Globus pallidus (tissue), 1 donor: ENCODE results near the gene SYMPK.

Experiments used
- DNase-seq: peaks from one replicate; pipeline ENCODE4 v3.0.0-alpha.2; 2015; ENCODE audit warnings: low spot score

SYMPK gene

DNA sequence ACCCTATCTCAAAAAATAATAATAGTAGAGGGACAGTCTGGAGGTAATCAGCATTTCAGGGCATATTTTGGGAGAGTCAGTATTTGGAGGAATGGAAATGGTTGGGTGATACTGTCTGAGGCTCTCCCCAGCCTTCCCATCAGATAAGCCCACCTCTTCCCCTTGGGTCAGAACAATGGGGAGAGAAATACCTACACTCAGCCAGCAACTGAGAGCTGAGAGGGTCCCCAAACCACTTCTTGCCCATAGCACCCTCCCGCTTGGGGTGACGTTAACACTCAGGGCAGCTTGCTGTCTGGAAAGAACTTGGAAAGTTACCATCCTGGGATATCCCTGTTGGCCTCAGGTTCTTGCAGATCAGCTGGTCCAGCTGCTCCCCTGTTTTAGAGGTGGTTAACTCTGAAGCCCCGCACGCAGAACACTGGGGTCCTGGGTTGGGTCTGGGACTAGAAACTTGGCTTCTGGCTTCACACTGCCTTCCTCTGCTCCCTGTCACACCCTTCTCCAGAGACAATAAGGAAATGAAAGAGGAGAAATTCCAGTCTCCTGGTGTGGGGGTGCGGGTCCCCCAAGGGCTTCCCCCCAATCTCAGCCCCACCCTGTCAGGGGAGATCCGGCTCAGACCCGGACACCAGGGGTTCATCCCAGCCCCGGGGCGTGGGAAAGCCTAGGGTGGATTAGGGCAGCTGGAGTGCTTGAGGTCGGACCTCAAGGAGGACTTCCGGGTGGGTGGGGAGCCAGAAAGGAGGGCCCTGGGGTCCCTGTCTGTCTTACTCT lies 3.6 kb upstream of the SYMPK start:
- DNase-seq: no peak

DNA sequence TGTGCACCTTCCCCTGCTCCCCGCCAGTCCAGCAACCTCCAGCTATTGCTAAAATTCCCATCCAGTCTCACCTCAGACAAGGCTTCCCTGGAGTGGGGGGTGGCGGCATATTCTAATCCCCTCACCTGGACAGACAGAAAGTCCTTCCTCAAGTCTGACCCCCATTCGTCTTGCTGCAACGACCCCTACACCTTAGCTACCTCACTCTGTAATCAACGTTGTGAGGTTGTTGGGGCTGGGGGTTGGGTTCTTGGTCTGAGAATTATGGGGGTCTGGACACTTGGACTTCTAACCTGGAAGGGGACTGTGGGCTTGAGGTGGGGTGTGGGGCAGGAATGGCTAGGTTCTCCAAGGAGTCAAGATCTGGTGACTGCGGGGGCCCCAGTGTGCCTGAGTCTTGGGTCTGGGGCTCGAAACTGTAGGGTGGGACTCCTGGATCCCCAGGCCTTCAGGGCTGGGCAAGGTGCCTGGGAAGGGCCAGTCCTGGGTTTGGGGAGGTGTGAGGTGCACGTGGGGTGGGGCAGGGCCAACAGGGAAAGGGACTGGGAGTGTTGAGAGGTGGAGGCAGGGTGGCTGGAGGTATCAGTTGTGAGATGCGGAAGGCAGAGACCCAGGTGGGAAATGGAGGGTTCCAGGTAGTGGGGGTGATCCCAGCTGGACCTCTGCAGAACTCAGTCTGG lies 2.5 kb upstream of the SYMPK start:
- no peak for DNase-seq

DNA sequence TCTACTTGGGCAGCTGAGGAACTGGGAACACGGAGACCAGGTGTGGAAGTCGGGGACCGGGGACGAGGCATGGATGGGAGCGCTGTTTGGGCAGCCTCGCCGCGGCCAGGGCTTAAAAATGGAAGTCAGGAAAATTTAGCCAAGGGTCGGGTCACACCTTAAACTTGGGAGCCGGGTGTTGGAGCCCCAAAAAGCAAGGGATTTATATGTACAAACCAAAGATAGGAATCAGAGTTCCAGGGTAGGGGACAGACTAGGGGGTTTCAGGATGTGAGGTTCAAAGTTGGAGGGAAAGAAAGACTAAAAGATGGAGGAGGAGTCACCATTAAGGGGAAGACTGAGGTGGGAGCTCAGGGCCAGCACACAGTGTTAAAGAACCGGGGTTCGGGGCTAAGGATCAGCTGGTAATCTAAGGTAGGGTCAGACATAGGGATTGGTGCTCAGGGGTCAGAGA lies 1.7 kb upstream of the SYMPK start:
- no peak for DNase-seq

DNA sequence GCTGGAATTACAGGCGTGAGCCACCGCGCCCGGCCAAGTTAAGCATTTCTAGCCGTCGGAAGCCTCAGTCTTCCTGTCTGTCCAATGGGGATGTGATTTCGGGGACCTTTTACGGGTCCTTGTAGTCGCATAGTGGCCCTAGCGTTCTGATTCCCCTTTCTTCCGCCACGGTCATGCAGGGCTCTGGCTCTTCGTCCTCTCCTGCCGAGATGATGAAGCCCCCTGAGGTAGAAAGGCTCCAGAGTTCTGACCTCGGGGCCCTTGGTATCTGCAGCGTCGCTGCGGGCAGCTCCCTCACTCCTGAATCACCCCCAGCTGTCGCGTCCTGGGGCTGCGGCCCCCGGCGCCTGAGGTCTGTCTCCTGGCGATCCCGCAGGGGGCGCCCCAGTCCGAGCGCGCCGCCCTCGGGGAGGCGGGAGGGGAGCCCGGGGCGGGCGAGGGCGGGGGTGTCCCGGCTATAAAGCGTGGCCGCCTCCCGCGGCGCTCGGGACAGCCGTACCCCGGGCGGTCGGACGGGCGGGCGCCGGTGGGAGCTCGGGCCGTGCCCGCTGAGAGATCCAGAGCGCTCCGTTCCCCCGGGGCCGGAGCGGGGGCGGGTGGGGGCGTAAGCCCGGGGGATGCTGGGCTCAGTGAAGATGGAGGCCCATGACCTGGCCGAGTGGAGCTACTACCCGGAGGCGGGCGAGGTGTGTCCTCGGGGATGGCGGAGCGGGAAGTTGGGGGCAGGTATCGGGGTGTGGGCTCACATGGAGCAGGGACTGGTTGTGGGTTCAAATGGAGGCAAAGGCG lies 1.1 kb upstream of the SYMPK start, which contains the start of gene FOXA3:
FOXA3 (plus strand) TSS at position 487 of the 789 bp plus-strand sequence; CDS start at position 618, 131 bp downstream.
- DNase-seq: no peak

DNA sequence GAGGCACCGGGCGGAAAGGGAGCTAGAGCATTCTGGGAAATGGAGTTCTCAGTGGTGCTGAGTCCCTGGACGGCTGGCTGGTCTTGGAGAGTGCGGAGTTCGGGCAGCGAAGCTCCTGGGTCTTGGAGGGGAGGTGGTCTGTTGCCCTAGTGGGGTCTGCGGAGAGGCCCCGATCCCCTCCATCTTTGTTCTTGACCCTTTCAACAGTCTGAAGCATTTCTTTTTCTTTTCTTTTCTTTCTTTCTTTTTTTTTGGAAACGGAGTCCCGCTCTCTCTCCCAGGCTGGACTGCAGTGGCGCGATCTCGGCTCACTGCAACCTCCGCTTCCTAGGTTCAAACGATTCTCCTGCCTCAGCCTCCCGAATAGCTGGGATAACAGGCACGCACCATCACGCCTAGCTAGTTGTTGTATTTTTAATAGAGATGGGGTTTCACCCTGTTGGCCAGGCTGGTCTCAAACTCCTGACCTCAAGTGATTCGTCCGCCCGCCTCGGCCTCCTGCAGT lies 440 bp upstream of the SYMPK start:
- DNase-seq: no peak

DNA sequence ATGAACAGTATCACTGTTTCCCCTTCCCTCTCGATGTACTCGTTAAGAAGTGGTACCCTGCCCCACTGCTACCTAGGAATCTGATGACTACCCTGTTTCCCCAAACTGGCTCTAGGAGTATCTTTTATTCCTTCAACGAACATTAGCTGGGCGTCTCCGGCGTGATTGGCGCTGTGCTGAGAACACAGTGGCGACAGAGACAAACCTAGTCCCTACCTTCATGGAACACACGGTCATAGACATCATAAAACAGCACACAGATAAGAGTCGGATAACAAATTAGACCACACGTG lies 730 bp downstream of the SYMPK start:
- no peak for DNase-seq

DNA sequence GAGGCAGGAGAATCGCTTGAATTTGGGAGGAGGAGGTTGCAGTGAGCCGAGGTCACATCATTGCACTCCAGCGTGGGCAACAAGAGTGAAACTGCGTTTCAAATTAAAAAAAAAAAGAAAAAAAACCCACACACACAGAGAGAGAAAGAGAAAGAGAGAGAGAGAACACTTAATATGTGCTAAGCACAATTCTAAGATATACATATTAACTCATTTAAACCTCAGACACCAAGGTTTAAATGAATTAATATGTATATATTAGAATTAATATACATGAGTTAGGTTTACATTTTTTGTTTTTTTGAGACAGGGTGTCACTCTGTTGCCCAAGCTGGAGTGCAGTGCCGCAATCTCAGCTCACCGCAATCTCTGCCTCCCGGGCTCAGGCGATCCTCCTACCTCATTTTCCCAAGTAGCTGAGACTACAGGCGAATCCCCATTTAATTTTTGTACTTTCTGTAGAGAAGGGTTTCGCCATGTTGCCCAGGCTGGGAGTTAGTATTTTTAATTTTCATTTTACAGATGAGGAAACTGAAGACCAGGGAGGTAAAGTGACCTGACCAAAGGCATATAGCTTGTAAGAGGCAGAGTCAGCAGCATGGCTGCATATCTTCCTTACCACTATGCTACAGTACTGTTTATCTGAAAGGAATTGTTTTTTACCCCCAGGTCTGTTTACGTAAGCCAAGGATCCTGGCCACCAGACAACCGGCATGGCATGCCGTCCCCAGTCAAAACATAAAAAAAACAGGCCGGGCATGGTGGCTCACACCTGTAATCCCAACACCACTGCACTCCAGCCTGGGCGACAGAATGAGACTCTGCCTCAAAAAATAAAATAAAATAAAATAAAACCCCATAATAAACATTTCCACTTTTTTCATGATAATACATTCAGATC lies 2.3 kb downstream of the SYMPK start:
- DNase-seq: no peak

DNA sequence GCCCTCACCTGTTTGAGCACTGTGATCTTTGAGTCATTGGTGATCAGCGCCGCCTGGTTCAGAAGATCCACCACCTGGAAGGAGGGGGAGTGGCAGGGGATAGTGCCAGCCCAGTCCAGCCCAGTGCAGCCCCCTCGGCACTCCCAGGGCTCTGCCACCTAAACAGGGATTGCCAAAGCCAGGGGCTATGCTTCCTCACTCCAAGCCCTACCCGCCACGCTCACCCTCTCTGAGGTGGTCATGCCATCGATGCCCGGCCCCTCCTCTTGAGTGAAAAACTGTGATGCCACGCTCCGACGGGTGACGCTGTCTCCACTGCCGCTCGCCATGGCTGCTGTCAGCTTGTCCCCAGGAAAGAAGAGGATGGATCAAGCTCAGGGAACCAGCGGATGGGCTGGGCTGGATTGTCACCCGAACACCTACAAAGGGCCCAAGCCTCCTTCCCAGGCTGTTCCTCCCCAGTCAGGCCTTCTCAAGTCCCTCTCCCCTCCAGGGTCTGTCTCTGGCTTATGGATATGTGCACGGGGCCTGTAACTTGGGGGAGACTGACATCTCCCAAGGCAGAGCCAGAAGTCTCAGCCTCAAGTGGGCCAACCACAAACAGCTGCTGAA lies 8.7 kb downstream of the SYMPK start:
- no peak for DNase-seq

DNA sequence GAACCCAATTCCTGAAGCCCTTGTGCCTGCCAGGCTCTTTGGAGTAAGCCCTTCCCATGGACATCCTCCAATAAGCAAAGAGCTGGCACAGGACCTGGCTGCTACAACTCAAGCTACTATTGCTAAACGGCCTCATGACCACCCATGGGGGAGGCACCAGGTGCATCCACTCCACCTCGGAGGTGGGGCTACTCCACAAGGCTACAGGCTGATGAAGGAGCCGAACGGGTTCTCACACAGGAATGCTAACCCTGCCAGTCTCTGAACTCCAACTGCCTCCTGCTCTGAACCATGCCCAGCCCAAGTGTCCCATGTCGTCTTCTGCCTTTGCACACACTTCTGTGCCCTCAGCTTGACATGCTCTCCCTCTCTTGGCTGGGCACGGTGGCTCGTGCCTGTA lies 10.0 kb downstream of the SYMPK start:
- no peak for DNase-seq

DNA sequence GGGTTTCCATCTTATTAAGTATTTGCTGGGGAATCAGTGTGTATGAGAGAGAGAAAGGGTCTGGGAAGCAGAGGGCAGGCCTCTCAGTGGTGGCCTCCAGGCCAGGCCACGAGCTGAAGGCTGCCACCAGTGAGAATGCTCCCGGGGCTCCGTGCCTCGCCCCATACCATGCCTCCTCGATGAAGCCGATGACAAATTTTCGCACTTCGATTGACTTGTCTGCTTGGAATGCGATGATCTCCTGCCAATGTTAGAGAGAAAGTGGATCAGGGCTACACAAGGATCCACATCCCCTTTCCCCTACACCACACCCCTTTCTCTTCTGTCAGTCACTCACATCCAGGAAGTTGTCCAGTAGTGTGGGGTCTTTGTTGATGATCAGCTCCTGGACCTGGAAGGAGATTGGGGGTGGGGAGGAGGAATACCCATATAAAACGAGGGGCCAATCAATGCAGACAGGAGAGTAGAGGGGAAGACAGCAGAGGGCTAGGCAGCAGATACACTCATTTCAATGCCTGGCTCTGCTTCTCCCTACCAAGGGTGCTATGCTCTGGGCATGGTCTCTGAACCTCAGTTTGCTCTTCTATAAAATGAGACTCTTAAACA lies 10.7 kb downstream of the SYMPK start:
- no peak for DNase-seq

DNA sequence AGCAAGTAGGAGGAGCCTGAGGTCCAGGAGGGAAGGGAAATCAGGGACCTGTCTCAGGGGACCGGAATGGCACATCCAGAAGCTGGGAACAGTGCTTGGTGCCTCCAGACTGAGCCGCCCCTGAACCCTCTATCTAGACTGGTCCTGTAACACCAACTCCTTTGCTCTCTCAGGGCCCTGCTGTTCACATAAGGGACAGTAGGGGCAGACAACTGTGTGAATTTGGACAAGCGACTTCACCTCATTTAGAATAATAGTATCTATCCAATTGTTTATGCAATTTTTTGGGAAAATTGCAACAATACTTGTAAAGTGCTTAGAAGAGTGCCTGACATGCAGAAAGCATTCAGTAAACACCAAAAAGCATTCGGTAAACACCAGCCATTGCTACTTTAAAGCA lies 14.0 kb downstream of the SYMPK start:
- no peak for DNase-seq

DNA sequence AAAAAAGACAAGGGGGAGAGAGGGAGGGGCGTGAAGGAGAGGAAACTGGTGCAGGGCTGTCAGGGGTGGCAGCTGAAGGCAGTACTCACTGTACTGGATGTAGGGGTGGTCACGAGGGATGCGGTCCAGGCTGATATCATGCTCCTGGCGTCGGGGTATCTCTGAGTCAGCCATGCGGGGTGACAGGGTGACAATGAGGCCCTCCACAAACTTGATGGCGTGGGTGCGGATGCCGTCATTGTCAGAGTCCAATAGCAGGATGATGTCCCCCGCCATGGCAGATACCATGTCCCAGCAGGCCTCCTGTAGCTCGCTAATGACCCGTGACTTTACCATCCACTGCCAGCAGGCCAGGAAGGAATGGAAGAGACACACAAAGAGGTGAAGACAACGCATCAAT lies 15.3 kb downstream of the SYMPK start:
- no peak for DNase-seq

DNA sequence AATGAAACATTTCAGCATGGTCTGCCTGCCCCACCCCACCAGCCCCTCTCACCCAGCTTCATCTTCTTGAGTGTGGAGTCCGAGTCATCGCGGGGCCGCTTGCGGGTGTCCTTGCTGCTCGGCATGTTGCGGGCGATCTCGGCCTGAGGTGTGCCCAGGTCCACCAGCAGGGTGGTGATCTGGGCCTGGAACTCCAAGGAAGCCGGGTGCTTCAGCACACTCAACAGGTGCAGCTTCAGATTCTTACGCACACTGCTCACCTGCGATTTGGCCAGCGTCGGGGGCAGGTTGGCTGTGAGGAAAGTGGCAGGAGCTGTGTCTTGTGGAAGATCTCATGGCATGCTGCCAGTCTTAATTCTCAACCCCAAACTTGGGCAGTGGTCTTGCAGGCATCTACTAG lies 20.7 kb downstream of the SYMPK start:
- DNase-seq: no peak

DNA sequence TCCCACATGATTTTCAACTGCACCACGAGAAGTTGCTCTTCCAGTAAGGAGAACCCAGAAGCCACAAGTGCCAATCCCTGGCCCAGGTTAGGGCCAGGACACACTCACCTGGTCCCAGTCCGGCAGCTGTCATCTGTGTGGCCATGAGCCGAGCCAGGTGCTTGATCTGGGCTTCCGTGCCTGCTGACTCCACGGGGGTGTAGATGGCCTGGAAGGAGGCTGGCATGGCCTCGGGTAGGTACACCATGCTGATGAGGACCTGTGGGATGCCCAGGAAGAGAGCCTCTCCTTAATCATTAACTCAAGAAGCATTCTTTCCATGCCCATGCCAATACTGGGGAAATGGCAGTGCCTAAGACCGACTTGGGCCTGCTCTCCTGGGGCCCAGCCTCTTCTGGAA lies 28.0 kb downstream of the SYMPK start:
- no peak for DNase-seq

DNA sequence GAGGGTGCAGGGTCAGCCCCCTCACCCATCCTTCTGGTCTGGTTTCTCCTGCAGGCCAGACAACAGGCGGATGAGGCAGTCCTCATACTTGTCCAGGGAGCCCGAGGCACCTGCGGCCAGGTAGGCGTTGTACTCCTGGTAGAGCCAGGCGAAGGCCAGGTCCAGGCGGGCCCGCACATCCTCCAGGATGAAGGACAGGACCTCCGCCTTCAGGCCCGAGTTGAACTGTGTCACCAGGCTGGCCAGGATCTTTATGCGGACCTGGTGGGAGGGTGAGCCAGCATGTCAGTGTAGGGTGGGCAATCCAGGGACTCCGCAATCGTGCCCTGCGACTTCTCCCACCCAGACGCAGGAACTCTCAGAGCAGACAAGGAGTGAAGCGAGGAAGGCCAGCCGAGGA lies 34.0 kb downstream of the SYMPK start:
- no peak for DNase-seq

DNA sequence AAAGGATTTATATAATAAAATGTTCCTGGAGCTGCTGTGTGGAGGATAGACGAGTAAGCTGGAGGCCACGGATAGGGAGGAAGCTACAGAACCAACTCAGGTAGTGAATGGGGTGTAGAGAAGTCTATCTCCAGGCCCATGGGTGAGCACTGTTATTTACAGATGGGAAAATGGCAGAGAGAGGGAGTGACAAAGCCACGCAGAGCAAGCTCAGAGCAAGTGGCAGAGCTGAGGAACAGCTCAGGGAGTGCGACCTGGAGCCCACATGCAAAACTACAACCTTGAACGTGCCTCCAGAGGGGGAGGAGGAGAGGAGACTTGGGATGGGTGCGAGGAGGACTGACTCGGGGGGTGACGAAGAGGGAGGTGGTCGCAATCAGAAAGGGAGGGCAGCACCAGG lies 34.4 kb downstream of the SYMPK start:
- DNase-seq: no peak

DNA sequence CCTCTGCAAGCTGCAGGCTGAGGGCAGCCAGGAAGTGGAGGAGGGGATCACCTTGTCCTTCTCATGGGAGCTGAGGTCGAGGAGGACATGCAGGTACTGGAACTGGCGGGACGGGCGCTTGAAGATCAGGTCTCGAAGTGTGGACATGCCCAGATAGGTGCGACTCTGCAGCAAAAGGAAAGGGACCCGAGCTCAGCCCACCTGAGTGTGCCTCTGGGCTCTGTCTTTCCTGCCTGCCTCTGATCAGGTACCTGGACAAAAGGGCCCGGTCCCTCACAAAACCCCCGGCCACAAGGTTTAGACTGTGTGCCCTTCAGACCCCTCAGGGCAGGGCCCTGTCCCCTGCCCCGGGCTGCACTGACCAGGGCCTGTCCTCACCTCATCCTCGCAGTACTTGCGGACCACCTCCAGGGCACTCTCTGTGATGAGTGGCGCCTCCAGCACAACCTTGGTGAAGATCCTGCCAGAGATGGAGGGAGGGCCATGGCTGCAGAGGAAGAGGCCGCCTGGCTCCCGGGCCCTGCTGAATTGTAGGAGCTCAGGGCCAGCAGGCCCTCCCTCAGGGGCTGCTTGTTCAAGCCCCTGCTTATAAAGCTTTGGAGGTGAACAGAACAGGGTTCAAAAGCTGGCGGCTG lies 35.4 kb downstream of the SYMPK start:
- DNase-seq: no peak

DNA sequence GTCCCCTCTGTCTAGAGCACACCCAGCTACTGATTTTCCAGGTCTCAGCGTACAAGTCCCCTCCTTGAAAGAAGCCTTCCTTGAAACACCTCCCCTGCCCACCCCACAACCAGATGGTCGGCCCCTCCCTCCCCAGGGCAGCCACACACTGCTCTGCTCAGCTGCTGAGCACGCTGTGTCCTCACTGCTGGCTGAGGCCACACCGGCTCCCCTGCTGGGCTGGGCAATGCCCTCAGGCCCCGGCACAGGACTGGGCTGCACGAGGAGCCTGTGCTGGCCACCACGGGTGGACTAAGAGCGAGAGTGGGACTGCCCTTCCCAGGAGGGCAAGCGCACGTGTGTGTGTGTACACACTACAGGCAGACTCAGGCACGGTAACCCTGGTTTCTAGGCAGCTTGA lies 36.0 kb downstream of the SYMPK start:
- DNase-seq: no peak

DNA sequence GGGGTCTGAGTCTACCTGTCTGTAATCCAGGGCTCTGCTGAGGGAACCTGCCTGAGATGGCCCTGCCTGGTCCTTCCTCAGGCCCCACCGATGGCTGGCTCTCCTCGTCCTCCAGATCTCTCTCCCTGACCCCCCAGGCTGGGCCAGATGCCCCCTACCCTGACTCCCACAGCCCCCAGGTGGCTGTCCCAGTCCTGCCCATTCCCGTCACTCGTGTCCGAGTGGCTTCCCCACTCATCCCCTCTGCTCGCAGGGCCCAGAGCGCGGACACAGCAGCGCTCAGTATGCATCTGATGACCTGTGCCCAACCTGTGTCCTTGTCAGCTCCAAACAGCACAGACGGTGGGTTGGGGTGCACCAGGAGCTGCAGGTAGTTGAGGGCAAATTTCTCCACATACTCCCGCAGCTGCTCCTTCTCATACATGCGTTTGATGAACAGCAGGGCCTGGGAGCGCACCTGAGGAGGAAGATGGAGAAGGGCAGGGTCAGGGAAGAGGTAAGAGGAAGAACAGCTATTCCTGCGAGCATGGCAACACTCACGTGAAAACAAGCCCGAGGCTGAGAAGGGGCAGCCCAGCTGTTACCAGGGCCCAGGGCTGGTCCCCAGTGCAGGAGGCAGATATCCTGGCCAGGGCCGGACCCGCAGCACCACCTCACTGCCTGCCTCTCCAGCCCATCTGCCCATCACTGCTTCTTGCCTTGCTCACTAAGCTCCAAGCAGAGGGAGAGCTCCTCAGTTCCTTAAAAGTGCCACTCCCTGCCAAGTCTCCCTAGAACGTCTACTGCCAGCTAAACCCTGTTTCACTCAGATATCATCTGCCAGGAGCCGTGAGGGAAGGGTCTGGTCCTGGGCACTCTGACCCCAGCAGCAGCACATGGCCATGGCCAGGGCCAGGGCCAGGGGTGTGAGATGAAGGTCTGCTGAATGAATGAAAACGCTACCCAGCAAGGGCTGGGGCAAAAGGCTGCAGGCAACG lies 36.7 kb downstream of the SYMPK start:
- DNase-seq: no peak
